ENCODE data around the gene NFYC.

NFYC gene

GRCh38 chr1:40820251-40820797 lies 128.8 kb downstream of the NFYC start:
- DNase-seq (ENCODE audit: insufficient read length, low spot score), result no peak
- no peak for TF ChIP-seq SPI1 (IDR thresholded peaks at IDR 0.05; ENCODE audit: low read depth, low read length)
- TF ChIP-seq POU2F2 (IDR thresholded peaks at IDR 0.05; ENCODE audit: low read depth, low read length), result no peak
- TF ChIP-seq PAX5 (IDR thresholded peaks at IDR 0.05; ENCODE audit: insufficient read depth, low read length, severe bottlenecking), result no peak
- no peak for TF ChIP-seq POLR2AphosphoS5 (IDR thresholded peaks at IDR 0.05; ENCODE audit: low read depth, low read length)
- no peak for TF ChIP-seq TAF1 (IDR thresholded peaks at IDR 0.05; ENCODE audit: low read depth, low read length)
- no peak for TF ChIP-seq POLR2A (IDR thresholded peaks at IDR 0.05; ENCODE audit: low read depth, low read length)
- FAIRE-seq, result no peak
